HG02973 (cell line): Measurements from ENCODE around the gene ZNF337.
A peak's percentile ranks its signal among the peaks of the same experiment; 100 is the strongest.
"Not testable (repeated sequence)": the region's sequence is repeated elsewhere in the genome, so short reads cannot be mapped to it uniquely, and the experiment has no call there.

ENCODE experiments used
- ATAC-seq: cut with Tn5 transposase; IDR thresholded peaks from one replicate; pipeline ENCODE4 v1.9.1; 2021; ENCODE audit warnings: moderate library complexity; ENCODE audit not compliant: unreplicated experiment

Gene ZNF337

DNA sequence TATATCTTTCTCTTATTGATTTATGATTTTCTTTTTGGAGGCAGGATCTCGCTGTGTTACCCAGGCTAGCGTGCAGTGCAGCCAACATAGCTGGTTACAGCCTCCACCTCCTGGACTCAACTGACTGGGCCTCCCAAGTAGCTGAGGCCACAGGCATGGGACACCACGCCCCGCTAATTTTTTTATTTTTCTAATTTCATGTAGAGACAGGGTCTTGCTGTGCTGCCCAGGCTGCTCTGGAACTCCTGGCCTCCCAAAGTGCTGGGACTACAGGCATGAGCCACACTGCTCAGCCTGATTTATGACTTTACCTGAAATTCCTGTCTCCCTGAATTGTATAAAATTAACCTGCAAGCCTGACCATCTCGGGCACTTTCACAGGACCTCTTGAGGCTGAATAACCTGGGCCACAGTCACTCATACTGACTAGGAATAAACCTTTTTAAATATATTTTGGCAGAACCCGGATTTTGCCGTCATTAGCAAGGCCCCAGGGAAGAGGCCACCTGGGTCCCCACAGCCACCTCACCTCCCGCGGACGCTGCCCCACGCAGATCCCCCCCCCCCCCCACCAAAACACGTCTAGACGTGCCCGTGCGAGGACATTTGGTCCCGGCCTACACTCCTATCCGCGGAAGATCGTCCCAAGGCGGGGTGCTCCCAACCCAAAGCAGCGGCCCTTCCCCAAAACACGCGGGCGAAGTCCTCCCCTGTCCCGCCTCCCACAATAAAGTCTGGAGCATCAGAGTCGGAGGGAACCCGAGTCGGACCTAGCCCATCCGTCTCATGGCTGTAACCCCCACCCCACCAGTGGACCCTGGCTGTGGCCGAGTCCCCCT, 902 bp downstream of the ZNF337 start:
- no peak for ATAC-seq

DNA sequence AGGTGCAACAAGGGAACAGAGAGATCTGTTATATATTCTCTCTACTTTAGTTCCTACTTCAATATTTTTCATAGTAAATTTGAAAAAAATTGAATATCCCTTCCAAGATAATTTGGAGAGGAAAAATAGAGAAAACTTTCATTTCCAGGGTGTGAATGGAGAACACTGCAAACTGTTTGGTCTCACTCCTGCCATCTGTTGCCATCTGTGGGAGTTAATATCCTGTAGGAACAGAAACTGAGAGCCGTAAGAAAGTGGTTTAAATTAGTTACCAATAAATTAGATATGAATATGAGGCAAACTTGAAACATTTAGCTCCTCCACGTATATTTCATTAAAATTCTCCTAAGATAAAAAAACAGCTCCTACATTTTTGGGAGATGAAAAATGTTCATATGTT, 4.2 kb downstream of the ZNF337 start:
- ATAC-seq: no peak

DNA sequence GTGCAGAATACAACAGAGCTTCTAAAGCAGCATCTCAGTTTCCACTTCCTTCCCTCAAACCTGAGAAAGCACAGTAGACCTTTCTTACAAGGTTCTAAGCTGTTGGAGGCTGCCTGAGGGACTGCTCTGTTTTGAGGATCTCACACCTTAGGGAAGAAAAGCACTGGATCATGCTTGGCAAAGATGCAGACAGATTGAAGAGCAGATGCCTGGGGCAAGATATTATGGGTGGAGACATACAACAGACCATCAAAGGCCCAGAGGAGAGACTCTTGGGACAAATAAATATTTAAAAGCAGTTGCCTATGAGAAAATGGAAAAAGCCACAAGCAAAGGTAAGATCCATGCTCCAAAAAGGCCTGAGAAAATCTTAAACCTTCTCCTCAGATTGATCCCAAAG, 6.2 kb downstream of the ZNF337 start:
- ATAC-seq: no peak

DNA sequence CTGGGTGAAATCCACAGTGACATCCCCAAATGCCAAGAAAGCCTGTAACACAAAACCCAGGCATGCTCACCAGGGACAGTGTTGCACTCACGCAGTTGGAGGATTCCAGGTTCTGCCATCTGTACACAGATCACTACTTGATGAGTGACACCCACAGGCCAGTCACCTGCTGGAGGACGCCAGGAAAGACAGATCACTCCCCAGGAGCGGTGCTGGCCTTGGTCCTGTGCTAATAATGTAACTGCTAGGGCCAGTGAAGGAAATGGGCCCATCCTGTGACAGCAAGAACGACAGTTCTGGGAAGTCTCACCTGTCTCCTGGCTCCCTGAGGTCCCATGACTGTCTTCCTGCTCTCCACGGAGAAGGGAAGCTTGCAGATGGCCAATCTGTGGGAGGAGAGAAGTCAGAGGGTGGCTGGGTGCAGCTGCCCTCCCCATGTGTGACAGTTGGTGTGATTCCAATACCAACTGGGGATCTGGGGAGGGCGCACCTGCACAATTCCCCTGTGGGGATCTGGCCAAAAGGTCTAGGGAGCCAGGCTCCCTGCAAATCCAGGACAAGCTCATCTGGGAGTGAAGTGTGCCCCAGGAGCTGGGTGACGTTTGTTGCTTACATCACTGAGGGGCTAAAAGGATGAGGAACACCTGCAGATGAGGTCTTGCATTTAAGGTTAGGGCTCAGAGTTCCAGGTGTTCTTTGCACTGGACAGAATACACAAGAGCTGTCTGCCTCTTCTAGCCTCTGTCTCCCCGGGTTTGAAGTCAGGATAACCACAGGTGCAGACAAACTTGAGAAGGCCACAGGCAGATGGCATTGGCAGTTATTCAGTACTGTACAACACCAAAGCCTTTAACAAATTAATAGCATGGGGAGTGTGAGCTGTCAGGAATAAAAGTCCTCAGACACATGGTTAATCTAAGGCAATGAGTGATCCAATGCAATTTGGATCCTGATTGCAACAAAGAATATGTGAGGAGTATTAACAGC, 10.3 kb downstream of the ZNF337 start:
- peak; percentile 13 for ATAC-seq

DNA sequence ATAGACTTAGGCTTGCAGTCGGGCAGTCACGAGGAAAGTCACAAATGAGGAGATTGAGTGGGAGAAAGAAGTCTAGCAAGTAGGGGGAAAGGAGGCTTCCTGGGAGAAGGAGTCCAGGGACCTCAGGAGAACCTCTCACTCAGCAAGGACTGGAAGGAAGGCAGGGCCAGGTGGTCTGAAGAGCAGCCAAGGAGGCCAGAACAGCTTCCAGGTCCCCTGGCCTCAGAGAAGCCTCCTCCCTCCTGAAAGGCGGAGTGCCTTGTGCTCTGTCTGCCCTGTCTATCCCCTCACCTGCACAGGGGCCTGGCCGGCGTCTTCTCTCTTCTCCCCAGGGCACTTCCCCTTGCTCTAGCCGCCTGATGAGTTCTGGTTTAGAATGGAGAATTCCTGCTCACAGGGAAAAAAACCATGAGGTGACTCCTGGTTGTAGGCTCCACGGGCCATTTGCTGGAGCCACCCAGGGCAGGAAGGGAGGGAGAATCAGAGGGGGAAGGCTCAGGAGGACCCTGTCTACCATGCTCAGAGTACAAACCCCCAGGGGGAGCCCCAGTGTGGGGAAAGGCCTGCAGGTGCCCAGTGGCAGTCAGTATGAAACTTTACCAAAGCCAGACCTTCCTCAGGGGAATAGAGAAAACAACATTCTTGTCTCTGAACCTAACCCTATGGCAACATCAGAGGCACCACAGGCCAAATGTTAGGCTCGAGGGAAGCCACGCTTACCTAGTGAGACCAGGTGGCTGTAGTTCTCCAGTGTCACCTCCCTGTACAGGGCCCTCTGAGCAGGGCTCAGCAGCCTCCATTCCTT, 11.2 kb downstream of the ZNF337 start:
- ATAC-seq: peak; percentile 75

DNA sequence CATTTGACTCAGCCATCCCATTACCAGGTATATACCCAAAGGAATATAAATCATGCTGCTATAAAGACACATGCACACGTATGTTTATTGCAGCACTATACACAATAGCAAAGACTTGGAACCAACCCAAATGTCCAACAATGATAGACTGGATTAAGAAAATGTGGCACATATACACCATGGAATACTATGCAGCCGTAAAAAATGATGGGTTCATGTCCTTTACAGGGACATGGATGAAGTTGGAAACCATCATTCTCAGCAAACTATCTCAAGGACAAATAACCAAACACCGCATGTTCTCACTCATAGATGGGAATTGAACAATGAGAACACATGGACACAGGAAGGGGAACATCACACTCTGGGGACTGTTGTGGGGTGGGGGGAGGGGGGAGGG, 12.8 kb downstream of the ZNF337 start:
- not testable (repeated sequence) for ATAC-seq

DNA sequence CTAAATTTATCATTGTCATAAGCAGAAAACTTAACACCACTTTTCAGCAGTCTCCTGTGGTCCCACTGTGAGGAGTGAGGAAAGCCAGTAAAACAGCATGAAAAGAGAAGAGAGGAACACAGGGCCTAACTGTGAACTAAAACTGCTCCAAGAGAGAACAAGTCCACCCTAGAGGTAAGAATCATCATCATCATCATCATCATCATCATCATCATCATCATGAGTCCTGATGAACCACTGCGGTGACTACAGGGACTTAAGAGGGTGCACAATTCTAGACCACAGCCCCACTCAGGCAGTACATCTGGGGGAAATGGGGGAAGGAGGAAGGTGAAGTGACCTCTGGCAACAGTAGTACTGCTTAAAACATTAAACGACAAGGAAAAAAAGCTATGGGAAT, 13.6 kb downstream of the ZNF337 start:
- no peak for ATAC-seq

DNA sequence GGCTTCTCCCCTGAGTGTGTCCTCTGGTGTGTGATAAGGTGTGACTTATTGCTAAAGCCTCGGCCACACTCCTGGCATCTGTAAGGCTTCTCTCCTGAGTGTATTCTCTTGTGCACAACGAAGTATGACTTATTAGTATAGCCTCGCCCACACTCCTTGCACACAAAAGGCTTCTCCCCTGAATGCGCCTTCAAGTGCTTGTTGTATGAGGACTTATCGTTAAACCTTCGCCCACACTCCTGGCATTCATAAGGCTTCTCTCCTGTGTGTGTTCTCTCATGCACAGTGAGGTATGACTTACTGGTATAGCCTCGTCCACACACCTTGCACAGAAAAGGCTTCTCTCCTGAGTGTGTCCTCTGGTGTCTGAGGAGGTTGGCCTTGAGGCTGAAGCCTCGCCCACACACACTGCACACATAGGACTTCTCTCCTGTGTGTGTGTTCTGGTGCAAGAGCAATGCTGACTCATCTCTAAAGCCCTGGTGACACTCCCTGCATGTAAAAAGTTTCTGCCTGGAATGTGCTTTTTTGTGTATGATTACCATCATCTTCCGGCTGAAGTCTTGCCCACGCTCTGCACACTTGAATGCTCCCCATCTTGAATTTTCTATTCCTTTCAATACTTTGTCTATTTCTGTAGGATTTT, 20.4 kb downstream of the ZNF337 start:
- ATAC-seq: no peak

DNA sequence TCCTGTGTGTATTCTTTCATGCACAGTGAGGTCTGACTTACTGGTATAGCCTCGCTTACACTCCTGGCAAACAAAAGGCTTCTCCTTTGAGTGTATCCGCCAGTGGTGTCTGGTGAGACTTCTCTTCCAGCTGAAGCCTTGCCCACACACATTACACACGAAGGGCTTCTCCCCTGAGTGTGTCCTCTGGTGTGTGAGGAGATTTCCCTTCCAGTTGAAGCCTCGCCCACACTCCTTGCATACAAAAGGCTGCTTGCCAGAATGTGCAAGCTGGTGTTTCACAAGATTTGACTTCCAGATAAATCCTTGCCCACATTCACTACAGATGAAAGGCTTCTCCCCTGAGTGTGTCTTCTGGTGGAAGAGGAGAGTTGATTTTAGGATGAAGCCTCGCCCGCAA, 21.5 kb downstream of the ZNF337 start:
- ATAC-seq: no peak

DNA sequence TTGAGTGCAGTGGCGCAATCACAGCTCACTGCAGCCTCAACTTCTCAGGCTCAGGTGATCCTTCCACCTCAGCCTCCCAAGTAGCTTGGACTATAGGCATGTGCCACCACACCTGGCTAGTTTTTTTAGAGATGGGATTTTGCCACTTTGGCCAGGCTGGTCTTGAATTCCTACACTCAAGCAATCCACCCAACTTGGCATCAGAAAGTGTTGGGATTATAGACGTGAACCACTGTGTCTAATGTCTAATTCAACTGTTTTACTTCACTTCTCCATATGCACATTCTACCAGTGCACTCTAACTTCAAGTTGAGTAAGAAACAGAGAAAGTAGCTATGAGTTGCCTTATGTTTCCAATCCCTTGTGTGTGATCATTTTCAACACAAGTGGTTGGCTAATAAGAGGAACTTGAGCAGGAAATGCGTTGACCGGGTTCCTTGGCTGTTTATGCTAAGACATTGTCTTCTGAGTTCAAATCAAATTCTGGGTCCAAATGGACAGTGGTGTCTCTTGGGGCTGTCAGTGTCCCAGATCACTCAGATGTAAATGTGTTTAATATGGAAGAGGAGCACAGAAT, 23.9 kb downstream of the ZNF337 start:
- no peak for ATAC-seq

DNA sequence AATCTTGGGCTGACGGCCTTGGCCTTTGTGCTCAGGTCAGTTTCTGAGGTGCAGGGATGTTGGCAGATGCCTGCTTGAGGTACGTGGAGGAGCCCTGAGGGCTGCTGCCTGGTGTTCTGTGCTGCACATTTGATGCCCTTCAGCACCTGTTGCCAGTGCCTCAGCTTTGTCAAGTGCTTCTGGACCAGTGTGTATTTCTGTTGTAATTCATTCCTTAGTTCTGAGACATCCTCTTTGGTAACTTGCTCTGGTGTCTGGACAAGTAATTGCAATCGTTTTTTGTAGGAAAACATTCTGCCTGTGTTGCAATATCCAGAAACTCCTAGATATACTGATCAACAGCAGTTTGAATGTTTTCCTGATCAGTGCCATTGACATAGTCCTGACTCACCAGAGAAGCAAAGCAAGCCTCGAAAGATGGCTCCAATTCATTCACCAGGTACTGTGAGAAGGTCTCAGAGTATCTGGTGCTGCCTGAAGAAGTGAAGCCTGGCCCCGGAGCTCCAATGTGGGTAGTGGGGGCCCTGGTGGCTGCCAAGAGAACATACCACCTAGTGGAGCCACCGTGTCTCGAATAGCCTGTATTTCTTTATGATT, 26.7 kb downstream of the ZNF337 start:
- no peak for ATAC-seq

DNA sequence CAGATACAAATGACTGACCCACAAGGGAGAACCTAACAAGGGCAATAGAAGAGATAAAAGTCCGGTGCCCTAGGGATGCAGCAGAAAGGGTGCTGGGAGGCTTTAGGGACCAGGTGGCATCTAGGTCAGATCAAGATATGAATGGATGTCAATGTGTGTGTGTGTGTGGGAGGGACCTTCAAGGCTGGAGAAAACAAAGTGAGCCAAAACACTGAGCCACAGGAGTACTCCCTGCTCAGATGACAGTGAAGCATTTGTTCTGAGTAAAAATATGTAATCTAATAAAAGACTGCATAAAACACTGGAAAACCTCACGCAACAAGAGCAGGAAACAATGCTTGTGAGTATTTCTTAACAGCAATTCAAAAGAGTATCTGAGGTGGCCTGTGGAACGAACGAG, 28.2 kb downstream of the ZNF337 start:
- ATAC-seq: no peak

DNA sequence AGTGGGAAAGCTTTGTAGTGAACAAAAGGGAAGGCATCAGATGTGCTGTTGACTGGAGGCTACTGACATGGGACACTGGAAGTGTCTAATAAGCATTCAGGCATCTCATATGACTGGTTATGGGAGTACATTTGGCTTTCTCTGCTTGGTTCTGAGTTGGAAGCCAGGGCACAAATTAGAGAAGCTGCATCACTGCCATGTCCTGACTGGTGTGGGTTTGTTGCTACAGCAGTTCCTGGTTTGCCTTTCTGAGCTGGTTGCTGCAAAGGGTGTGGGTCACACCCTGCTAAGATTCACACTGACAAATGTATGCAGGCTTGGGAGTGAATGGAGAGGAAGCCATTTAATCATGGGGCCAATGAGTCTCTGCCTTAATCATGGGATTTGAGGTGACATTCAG, 36.7 kb downstream of the ZNF337 start:
- ATAC-seq: no peak

DNA sequence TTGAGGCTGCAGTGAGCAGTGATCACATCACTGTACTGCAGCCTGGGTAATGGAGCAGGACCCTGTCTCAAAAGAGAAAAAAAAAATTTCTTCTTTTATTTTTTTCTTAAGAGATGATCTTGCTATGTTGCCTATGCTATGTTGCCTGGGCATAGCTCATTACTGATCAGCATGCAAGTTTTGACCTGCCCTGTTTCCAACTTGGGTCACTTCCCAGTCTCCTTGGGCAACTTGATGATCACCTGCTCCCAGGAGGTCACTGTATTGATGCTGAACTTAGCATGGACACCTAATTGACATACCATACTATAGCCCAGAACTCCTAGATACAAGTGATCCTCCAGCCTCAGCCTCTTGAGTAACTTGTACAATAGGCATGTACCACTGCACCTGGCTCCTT, 42.2 kb downstream of the ZNF337 start:
- no peak for ATAC-seq

DNA sequence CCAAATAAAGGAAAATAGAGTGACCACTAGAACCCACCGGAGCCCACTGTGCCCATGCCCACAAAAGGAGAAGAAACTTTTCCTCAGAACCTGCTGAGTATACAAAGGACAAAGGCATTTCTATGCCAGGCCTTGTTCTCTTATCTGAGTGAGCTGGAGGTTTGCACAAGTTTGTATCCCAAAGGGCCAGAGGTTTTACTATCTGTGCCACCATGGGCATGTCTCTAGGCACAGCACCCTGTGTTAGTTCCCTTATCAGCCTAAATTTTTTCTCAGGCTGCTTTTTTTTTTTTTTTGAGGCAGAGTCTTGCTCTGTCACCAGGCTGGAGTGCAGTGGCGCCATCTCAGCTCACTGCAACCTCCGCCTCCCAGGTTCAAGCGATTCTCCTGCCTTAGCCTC, 43.8 kb downstream of the ZNF337 start:
- ATAC-seq: not testable (repeated sequence)

DNA sequence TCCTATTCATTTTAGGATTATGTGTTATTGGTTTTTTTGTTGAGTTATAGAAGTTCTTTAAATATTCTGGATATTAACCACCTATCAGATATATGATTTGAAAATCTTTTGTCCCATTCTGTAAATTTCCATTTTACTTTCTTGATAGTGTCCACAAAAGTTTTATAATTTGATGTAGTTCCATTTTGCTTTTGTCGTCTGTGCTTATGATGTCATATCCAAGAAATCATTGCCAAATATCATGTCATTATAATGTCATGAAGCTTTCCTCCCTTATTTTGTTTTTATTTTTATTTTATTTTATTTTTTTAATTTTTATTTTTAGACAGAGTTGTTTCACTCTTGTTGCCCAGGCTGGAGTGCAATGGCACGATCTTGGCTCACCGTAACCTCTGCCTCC, 51.8 kb downstream of the ZNF337 start:
- ATAC-seq: no peak

DNA sequence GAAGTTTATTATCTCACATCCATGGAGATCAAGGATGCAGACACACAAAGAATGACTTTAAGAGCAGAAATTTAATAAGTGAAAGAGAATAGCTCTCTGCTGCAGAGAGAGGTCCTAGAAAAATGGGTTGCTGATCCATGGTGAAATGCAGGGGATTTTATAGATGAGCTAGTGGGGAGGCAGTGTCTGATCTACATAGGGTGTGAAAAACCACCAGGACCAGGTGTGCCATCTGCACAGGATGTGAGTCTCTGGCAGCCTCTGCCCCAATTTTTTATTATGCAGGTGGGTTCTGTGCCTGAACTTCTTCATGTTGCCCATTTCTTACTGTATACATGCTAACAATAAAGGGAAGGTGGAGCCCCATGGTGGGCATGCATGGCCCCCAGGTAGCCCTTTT, 52.9 kb downstream of the ZNF337 start:
- no peak for ATAC-seq

DNA sequence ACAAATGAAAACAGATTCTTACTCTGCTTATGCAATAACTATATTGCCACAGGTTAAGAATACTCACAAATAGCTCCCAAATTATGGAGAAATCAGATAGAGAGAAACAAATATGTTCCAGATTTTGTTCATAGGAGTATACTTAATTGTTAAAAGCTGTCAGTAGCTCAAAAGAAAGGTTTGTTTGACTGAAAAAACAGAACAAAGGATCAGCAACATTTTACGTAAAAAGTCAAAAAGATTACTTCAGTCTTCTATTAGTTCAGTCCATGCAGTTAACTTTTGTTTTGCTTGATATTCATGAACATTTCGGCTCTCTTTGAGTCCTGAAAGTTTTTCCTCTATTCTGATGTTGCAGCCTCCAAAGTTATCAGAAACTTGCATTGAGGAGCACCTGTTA, 59.4 kb downstream of the ZNF337 start:
- no peak for ATAC-seq

DNA sequence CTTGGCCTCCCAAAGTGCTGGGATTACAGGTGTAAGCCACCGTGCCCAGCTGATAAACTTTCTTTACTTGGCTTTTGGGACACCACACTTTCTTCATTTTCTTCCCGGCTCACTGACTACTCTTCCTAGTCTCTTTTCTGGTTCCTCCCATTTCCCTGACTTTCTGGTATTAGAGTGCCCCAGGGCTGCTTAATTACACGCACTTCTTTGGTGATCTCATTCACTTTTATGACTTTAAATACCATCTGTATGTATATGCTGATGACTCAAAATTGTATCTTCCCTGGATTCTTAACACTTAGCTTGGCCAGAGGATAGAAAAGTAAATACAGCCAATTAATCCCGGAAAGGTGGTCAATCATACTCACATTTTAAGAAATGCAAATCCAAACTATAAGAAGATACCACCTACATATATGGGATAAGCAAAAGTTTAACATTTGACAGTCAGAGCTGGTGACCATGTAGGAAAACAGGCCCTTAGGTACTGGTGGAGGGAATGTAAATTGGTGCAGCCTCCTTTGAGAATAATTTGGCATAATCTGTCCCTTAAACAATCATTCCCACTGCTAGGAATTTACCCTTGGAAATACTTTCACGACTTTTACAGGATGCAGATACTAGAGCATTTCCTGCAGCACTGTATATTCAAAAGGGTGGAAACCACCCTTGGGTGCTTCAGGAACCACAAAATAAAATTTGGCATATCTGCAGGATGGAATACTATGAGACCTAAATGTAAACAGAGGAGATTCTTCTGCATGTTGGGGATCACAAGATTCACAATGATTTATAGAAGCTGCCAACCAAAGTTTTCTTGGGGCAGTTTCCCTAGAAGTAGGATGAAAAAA, 63.5 kb downstream of the ZNF337 start:
- ATAC-seq: no peak
